Measurements from ENCODE around the gene ZNF20.
"Not testable (repeated sequence)": the region's sequence is repeated elsewhere in the genome, so short reads cannot be mapped to it uniquely, and the experiment has no call there.

The ZNF20 gene

GRCh38 chr19:12085074-12085818, 54.9 kb downstream of the ZNF20 start:
- H3K27me3 ChIP-seq (ENCODE audit: insufficient read depth, low read depth), result no peaks in the 10 kb centered on the region
- no peaks in the 10 kb centered on the region for H4K20me1 ChIP-seq (ENCODE audit: insufficient read depth)
- H3K9ac ChIP-seq, result no peak overlapping the region
- H3K4me3 ChIP-seq (IDR thresholded peaks at IDR 0.05; ENCODE audit: insufficient read depth, low read depth, low read length), result no peak overlapping the region
- no peak overlapping the region for H2AFZ ChIP-seq (ENCODE audit: low read depth)
- H3K27ac ChIP-seq, result no peak overlapping the region
- no peaks in the 10 kb centered on the region for H3K36me3 ChIP-seq (ENCODE audit: insufficient read depth)
- no peak overlapping the region for H3K4me2 ChIP-seq
- TF ChIP-seq CTCF (conservative IDR thresholded peaks at IDR 0.05; ENCODE audit: low read depth, low read length), result no peak
- H3K4me1 ChIP-seq (ENCODE audit: low read depth, poor library complexity, severe bottlenecking), result no peaks in the 10 kb centered on the region
- no peaks in the 10 kb centered on the region for H3K79me2 ChIP-seq (ENCODE audit: insufficient read depth, low read depth)

- not testable (repeated sequence) for H3K4me3 ChIP-seq (IDR thresholded peaks at IDR 0.05; ENCODE audit: insufficient read depth, low read depth, low read length); H3K27ac ChIP-seq; H3K79me2 ChIP-seq (ENCODE audit: insufficient read depth, low read depth); H2AFZ ChIP-seq (ENCODE audit: low read depth); H3K4me2 ChIP-seq; H3K9ac ChIP-seq; H3K27me3 ChIP-seq (ENCODE audit: insufficient read depth, low read depth); H3K4me1 ChIP-seq (ENCODE audit: low read depth, poor library complexity, severe bottlenecking); H4K20me1 ChIP-seq (ENCODE audit: insufficient read depth); H3K36me3 ChIP-seq (ENCODE audit: insufficient read depth)
Observed at GRCh38 chr19:12083336-12083735, 56.8 kb downstream of the ZNF20 start.
